ENCODE results near the gene PHKA2.

Gene PHKA2

GRCh38 chrX:18927558-18927957 is 56.4 kb downstream of the PHKA2 start:
- no peak for DNase-seq (ENCODE audit: low spot score)

- no peak for DNase-seq (ENCODE audit: low spot score)
These were observed 59.3 kb downstream of the PHKA2 start for GRCh38 chrX:18924507-18925088.

- no peak for DNase-seq (ENCODE audit: low spot score)
These were observed 63.3 kb downstream of the PHKA2 start for GRCh38 chrX:18920566-18920965.

- DNase-seq (ENCODE audit: low spot score): no peak
These were observed 63.8 kb downstream of the PHKA2 start for GRCh38 chrX:18920079-18920478.

GRCh38 chrX:18917831-18918230 is 66.1 kb downstream of the PHKA2 start:
- DNase-seq (ENCODE audit: low spot score): no peak

GRCh38 chrX:18906286-18906685 is 77.6 kb downstream of the PHKA2 start:
- no peak for DNase-seq (ENCODE audit: low spot score)

GRCh38 chrX:18900401-18900976 is 83.4 kb downstream of the PHKA2 start:
- DNase-seq (ENCODE audit: low spot score): no peak

GRCh38 chrX:18899796-18900380 is 84.0 kb downstream of the PHKA2 start:
- DNase-seq (ENCODE audit: low spot score): no peak

GRCh38 chrX:18898492-18898891 is 85.4 kb downstream of the PHKA2 start:
- DNase-seq (ENCODE audit: low spot score): no peak

GRCh38 chrX:18898091-18898490 is 85.8 kb downstream of the PHKA2 start:
- DNase-seq (ENCODE audit: low spot score): no peak

- no peak for DNase-seq (ENCODE audit: low spot score)
These were observed 86.3 kb downstream of the PHKA2 start for GRCh38 chrX:18897611-18898010.

- no peak for DNase-seq (ENCODE audit: low spot score)
These were observed 87.0 kb downstream of the PHKA2 start for GRCh38 chrX:18896680-18897544.

GRCh38 chrX:18895189-18895951 is 88.5 kb downstream of the PHKA2 start:
- DNase-seq (ENCODE audit: low spot score): peak; percentile 70

- DNase-seq (ENCODE audit: low spot score): no peak
These were observed 89.8 kb downstream of the PHKA2 start for GRCh38 chrX:18894156-18894555.

- DNase-seq (ENCODE audit: low spot score): no peak
These were observed 90.4 kb downstream of the PHKA2 start for GRCh38 chrX:18893536-18893935.

- no peak for DNase-seq (ENCODE audit: low spot score)
These were observed 91.0 kb downstream of the PHKA2 start for GRCh38 chrX:18892899-18893298.

- DNase-seq (ENCODE audit: low spot score): no peak
These were observed 92.4 kb downstream of the PHKA2 start for GRCh38 chrX:18891548-18891945.

GRCh38 chrX:18890724-18891547 is 93.0 kb downstream of the PHKA2 start:
- peak; percentile 54 for DNase-seq (ENCODE audit: low spot score)

- no peak for DNase-seq (ENCODE audit: low spot score)
These were observed 93.9 kb downstream of the PHKA2 start for GRCh38 chrX:18890049-18890381.

- DNase-seq (ENCODE audit: low spot score): no peak
These were observed 94.4 kb downstream of the PHKA2 start for GRCh38 chrX:18889346-18890048.

- DNase-seq (ENCODE audit: low spot score): no peak
These were observed 95.6 kb downstream of the PHKA2 start for GRCh38 chrX:18888281-18888680.
